HG03558 (cell line): ENCODE data around the gene MIOS.
"Not testable (repeated sequence)": the region's sequence is repeated elsewhere in the genome, so short reads cannot be mapped to it uniquely, and the experiment has no call there.

Source experiments
- ATAC-seq: cut with Tn5 transposase; IDR thresholded peaks from one replicate; pipeline ENCODE4 v1.9.1; 2021; ENCODE audit warnings: moderate number of reproducible peaks; ENCODE audit not compliant: unreplicated experiment; ENCODE audit errors: extremely low read depth

The MIOS gene

DNA sequence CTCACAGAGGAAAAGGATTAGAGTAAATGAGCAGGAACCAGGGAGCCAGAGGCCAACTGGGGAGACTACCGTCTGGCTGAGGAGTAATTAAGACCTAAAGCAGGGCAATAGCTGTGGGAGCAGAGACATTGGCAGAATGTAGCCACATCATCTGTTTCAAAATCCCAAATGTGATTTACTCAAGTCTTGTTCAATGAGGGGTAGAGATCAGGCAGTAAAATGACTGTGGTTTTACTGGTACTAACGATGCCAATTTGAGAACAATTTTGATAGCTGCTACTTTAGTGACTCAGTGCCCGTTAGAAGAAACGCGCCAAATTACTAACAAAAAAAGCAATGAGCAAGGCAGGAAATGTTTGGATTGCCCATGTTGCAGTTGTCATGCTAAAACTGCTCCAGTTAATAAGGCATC lies 12.7 kb upstream of the MIOS start:
- ATAC-seq, result no peak

DNA sequence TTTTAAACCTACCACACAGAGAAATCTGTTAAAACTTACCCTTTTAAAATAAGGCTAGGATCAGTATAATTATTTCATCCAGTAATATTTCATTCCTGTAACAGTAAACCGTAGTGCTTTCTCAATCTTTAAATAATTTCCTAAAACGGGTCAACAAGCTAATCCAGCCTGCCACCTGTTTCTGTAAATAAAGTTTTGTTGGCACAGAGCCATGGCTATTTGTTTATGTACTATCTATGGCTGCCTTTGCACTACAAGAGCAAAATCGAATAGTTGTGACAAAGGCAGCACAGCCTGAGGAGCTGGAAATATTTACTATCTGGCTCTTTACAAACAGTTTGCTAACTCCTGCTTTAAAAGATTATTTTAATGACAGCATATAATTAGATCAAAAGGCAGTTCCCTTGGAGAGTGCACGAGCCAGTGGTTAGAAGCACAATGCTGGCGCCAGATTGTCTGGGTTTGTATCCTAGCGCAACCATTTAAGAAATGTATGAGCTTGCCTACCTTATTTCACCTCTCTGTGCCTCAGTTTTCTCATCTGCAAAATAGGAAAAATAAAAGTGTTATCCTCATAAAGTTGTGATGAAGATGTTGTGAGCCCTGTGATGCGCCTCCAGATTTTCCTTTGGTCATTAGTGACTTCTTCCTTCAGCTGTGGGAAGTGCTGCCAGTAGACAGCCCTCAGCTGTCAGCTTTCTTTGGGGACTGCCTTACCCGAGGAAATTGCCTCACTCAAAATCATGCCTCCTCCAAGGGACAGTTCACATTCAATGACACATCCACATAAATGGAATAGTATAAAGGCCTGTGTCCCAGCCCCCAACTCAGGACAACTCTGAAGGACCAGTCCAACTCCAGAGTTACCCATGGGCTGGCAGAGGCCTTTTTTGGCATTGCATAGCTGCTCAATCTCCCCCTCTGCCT lies 11.8 kb upstream of the MIOS start:
- no peak for ATAC-seq

DNA sequence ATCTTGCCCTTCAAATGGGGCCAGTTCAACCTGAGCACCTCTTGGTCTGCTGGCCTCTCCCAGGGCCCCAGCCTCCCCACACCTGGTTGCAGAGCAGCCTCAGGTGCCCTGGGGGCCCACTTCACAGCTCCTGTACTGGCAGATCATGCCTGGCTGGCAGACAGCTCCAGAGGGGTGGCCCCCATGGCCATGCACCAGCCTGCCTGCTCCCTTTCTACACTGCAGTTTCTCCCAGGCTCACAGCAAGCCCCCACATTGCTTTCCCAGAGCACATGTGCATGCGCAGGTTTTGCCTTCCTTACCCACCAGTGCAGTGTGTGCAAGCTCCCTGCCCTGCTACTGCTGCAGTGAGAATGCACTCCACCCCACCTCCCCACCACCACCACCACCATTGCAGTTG lies 9.8 kb upstream of the MIOS start:
- no peak for ATAC-seq

DNA sequence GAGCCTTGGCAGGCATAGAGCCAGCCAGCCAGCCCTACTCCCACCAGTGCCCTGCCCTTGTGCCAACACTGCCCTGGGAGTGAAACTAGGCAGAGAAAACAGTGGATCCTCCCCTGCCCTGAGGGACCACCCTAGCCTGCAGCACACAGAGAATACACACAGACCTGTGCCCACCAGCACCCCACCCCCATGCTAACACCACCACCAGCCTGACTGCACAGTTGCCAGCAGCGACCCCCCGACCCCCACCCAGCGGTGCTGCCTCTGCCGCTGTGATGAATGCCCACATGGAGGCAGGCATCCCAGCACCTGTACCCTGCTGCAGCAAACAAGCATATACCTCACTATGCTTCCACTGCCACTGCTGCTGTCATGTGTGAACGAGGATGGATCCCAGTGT lies 9.4 kb upstream of the MIOS start:
- no peak for ATAC-seq

DNA sequence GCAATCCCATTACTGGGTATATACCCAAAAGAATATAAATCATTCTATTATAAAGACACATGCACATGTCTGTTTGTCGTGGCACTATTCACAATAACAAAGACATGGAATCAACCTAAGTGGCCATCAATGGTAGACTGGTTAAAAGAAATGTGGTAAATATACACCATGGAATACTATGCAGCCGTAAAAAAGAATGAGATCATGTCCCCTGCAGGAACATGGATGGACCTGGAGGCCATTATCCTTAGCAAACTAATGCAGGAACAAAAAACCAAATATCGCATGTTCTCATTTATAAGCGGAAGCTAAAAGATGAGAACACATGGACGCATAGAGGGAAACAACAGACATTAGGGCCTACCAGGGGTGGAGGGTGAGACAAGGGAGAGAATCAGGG lies 5.1 kb upstream of the MIOS start:
- ATAC-seq, result not testable (repeated sequence)

DNA sequence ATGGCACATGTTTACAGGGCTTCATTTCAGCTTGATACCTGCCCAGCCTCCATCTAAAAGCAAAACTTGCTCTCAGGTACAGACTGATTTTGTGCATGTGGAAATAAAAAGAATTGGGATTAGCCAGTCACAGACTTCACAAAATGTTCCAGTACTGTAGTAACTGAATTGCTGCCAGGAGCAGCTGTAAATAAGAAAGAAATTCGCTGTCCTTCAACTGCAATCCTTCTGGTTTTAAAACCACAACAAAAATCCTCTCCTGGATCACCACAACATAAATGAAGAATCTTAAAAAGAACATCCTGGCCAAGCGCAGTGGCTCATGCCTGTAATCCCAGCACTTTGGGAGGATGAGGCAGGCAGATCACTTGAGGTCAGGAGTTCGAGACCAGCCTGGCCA lies 3.9 kb upstream of the MIOS start:
- ATAC-seq, result no peak

DNA sequence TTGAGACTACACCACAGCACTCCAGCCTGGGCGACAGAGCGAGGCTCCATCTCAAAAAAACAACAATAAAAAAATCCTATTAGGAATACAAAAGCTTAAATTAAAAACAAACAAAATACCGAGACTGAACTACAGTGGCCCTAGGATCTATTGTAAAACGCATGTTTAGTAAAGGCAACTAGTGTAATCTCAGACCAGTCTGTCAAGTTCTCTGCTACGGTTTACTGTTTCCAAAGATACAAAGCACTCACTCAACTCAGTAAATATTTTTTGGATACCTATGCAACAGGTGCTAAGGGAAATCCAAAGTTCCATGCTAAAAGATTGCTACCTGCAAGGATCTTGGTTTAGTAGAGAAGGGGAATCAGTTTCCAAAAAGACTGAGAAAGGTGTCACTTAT lies 3.4 kb upstream of the MIOS start:
- no peak for ATAC-seq

DNA sequence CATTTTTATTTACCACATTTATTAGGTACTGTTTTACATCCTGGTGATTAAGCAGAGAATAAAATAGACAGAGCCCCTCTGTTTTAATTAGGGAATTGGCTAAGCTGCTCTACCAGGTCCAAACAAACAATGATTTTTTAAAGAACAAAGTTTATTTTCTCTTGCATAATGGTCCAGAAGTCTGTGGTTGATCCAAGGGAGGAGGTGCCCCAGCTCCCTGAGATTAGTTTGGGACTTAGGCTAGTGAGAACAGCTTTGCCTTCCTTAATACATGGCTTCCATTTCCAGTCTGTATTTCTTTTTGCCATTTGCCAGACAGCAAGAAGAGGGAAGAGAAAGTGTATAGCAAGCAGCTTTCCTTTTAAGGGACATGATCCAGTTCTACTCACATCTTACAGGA lies 2.9 kb upstream of the MIOS start:
- ATAC-seq, result no peak

DNA sequence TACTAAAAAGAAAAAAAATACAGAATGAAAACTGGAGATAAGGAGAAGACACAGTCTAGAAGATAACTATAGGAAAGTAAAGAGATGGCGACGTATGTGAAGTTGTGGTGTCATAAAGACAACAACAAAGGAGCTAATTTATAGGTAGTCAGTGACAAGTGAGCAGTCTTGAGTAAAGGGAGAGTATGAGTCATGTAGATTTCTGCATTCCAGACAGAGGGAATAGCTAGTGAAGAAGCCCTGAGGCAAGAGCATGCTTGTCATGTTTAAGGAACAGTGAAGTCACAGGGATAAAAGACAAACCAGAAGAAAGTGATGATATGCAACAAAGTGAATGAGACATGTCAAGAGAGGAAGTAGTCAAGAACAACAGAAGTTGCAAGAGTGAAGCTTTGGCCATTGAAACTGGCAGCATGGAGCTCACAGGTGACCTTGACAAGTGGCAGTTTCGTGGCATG lies 2.3 kb upstream of the MIOS start:
- ATAC-seq, result no peak

DNA sequence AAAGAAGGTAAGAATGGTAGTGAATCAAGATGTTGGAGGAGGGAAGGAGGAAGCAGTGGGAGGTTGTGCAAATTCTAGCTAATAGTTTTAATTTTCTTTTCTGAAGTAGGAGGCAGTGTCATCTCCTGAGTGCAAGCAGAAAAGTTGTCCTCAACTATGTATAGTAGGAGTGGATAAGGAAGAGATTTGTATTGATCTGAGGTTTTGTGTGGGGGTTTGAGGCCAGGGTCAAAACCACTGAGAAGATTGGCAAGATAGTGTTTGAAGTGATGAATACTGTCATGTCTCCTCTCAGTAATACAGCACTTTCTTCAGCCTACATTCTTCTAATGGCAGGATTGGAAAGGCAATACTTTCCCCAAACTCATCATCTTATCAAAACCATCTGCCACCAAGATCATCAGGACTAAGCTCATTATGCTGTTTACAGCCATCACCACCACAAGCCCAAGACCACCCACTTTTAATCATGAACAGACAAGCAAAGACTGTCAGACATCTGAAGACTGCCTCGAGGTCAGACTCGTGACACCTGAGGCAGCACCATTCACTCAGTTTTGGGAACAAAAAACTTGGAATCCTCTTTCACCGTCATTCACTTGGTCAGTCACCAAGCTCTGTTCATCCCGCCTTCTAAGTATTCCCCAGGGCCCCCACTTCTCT lies 1.5 kb upstream of the MIOS start:
- no peak for ATAC-seq

DNA sequence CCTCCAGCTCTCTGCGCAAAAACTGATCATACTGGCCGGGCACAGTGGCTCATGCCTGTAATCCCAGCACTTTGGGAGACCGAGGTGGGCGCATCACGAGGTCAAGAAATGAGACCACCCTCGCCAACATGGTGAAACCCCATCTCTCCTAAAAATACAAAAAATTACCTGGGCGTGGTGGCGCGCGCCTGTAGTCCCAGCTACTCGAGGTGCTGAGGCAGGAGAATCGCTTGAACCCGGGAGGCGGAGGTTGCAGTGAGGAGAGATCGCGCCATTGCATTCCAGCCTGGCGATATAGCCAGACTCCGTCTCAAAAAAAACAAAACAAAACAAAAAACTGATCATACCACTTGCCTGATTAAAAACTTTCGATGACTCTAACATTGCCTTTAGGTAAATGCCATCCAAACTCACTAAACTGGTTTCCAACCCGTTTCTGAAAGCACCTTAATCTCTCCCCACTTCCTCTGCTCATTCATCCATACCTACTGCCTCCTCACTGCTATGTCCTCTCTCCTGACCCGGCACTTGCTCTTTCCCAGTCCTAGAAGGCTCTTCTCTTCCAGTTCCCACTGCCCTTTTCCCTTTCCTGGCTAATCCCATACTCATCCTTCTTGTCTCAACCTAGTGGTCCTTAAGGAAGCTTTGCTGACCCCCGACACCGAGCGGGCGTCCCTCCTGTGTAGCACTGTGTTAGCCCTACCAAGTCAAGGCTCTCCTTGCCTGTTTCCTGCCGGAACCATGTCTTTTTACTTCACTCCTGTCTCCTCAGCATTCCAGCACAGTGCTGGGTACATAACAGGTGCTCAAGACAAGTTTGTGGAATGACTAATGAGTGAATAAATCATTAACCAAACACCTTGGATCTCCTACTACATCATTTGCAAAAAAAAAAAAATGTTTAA lies 686 bp upstream of the MIOS start:
- peak; percentile 22 for ATAC-seq

DNA sequence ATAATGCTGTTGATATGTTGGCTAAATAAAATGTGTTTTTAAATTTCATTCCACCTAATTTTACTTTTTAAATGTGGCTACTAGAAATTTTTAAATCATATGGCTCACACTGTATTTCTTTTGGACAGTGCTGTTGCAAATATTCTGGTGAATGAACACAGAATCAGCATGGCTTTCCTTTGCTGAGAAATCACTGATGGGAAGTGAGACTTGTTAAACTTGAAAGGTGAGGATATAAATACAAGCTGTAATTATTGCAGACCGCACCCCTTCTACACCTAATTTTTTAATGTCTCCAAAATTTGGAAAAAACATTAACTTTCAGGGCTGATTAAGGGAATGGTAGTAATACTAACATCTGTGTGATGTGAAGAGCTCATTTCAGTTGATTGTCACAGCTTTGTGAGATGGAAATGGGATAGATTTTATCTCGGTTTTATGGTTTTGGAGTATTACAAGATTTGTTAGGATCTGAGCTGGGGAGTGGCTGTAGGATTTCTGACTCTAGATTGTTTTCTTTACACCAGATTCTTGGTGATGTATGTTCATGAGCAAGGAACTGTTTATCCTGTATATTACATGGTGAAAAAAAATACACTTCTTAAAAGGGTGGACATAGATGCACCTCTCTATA lies 1.3 kb downstream of the MIOS start:
- no peak for ATAC-seq

DNA sequence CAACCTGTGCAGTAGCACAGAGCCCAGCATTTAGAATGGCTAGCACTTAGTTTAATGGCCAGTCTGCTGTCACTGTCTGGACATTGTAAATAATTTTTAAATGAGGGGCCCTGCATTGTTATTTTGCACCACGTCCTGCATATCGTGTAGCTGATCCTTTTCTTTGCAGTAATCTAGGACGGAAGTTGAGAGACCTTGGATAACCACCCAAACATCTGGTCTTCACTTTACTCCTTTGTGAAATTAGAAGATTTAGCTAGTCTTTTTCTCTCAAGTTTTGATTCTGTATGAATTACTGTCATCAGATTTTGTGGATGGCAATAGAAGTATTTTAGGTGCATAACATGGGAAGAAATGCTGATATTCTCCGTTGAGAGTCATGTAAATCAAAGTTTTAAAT lies 1.9 kb downstream of the MIOS start:
- no peak for ATAC-seq

DNA sequence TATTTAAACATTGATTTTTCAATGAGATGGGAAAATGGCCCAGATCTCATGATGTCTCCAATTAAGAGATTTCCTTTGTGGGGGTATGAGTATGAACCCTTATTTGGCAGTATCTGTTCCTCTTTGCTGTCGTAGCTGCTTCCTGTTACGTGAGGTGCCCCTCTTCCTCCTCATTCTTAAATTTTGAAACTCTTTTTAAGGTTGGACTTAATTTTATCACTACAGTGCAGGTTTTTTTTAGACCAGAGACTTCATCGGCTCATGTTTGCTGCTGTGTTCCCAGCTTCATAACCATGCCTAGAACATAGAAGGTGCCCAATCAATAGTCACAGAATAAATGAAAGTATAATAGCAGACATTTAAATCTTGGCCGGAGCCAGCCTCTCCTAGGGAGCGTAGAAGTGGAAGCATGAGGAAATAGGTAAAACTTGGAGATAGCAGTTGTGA lies 2.4 kb downstream of the MIOS start:
- ATAC-seq, result peak; percentile 29

DNA sequence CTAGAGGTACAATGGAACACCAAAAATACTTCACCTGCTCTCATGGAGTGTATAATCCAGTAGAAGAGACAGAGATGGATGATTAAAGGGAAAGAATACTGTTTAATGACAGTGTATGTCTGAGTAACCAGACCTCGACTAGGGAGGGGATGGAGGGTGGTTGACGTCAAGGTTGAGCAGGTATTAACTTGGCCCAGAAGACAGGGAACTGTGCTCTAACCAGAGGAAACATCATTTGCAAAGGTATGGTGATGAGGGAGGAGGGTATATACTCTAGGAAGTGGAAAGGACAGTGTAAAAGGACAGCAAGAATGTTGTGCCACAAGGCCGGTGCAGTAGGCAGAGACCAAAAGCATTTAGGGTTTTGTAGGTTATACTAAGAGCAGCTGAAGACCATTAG lies 2.9 kb downstream of the MIOS start:
- ATAC-seq, result no peak

DNA sequence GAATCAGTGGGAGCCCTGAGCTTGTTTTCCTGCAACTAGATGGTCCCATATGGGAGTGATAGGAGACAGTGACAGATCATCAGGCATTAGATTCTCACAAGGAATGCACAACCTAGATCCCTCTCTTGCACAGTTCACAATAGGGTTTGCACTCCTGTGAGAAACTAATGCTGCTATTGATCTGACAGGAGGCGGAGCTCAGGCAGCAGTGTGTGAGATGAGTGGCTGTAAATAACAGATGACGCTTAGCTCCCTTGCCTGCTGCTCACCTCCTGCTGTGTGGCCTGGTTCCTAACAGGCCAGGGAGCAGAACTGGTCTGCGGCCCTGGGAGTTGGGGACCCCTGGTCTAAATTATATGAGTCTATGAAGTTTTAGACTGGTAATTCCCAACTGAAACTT lies 3.9 kb downstream of the MIOS start:
- no peak for ATAC-seq

DNA sequence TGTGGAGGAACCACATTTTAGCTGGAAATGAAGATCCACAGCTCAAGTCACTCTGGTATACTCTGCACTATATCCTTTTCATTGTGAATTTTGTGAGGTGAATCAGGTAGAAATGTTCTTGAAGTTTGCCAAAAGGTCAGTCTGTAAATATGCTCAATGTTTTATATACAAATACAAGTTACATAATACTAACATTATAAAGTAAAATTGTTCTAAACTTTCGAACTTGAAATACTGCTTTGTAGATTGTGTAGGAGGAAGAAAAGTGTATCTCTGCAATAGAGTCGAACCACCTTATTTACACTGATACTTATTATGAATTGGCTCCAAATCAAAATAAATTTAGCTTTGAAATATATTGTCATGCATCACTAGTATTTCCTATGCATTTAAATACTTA lies 7.0 kb downstream of the MIOS start:
- ATAC-seq, result no peak

DNA sequence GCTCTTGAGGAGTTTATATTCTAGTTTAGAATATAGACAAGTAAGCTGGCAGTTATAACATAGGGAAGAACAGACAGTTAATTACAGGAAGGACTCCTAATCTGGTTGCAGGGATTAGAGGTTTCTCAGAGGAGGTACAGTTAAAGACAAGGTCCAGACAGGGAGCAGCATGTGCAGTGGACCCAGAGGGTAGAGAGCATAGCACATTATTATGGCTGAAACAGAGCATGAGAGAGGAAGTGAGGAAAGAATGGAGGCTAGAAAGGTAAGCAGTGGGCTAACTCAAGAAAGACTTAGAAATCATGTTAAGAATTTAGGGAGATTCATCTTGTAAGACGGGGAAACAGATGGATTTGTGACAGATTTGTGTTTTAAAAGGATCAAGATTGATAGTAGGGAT lies 9.7 kb downstream of the MIOS start:
- ATAC-seq, result no peak

DNA sequence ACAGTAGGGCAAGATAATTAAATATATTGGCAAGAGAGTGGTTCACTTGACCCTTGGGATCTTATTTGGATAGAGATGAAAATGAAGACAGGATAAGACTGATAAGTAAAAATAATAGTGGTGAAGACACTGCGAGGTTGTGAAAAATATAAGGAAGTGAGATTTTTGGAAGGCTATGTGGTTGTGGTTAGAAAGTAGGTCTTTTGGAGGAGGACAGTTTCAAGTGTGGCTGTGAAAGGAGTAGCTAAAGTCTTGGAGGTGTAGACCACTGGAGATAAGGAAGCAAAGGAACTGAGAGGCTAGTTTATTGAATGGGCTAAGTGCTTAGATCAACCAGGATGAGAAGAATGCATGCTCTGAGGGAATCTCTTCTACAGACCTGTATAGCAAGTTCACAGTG lies 11.2 kb downstream of the MIOS start:
- ATAC-seq, result no peak

DNA sequence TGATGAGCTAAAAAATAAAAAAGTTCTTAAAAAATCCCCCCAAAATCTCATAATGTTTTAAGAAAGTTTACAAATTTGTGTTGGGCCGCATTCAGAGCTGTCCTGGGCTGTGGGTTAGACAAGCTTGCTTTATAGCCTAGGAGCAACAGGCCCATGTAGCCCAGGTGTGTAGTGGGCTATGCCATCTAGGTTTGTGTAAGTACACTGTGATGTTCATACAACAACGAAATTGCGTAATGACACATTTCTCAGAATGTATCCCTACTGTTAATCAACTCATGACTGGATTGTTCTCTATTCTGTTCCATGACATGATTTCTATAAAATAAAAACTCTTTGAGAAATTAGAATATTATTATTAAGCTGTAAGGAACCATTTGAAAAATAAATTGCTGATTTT lies 13.0 kb downstream of the MIOS start:
- no peak for ATAC-seq
